Mucosa of descending colon (tissue), 3 donors: ENCODE data around the gene LPIN2. TPM values are rescaled to one million over a fixed set of nuclear protein-coding genes. Genes with fewer than 3 reads are reported as not detected.

Source experiments
- ATAC-seq: fragments of 200-7000 bp; cut with Tn5 transposase; one replicate; pipeline ENCODE4 v1.9.1; 2020; ENCODE audit warnings: mild to moderate bottlenecking, moderate library complexity
- DNase-seq, 3 donors: peaks; one replicate each; pipeline ENCODE4 v3.0.0-alpha.2; 2020
- H3K36me3 ChIP-seq: fragments of 200-600 bp; one replicate; pipeline ENCODE4 v1.8.0; 2021; ENCODE audit warnings: low read depth, mild to moderate bottlenecking
- H3K4me1 ChIP-seq: fragments of 200-600 bp; one replicate; pipeline ENCODE4 v1.8.0; 2021; ENCODE audit warnings: low read depth, mild to moderate bottlenecking
- H3K4me3 ChIP-seq: fragments of 200-600 bp; one replicate; pipeline ENCODE4 v1.8.0; 2021; ENCODE audit warnings: mild to moderate bottlenecking
- H3K9me3 ChIP-seq: fragments of 200-600 bp; one replicate; pipeline ENCODE4 v1.8.0; 2021; ENCODE audit warnings: mild to moderate bottlenecking
- intact Hi-C, 2 donors: fragments of 100-400 bp; cut with DNase I in 1 of 2; cut with micrococcal nuclease in 1 of 2; formaldehyde crosslinking; loops; one replicate each; pipeline versions ENCODE4 v1.11.0 to v1.11.1; 2022; cut with DNase I, micrococcal nuclease
- total RNA-seq, 3 donors: library from RNA; stranded (reverse); fragmentation: NEBNext Ultra II Directional in 2 of 3; extraction: Animal tissue kit (Norgen Biotek cat#: 25700) in 2 of 3; gene quantifications; one replicate each; pipeline versions ENCODE4 v1.2.1 to v1.2.4, GENCODE V29; 2021 to 2023
- TF ChIP-seq, protein P1 (sequence below): fragments of 200-600 bp; IDR thresholded peaks from one replicate; pipeline ENCODE4 v1.8.0; 2022; ENCODE audit warnings: antibody characterized with exemption, mild to moderate bottlenecking
- donor health status: DM: no; HTN: no; CAD: no; lungs with moderate emphysema.
- donor health status: DM: no; HTN: no; CAD: no.
- donor health status: DM: no; HTN: yes; CAD: no.

The LPIN2 gene
- total RNA-seq, 3 donors from 2014 or later, result 52.9 to 60.8 (median 59.2) TPM

DNA sequence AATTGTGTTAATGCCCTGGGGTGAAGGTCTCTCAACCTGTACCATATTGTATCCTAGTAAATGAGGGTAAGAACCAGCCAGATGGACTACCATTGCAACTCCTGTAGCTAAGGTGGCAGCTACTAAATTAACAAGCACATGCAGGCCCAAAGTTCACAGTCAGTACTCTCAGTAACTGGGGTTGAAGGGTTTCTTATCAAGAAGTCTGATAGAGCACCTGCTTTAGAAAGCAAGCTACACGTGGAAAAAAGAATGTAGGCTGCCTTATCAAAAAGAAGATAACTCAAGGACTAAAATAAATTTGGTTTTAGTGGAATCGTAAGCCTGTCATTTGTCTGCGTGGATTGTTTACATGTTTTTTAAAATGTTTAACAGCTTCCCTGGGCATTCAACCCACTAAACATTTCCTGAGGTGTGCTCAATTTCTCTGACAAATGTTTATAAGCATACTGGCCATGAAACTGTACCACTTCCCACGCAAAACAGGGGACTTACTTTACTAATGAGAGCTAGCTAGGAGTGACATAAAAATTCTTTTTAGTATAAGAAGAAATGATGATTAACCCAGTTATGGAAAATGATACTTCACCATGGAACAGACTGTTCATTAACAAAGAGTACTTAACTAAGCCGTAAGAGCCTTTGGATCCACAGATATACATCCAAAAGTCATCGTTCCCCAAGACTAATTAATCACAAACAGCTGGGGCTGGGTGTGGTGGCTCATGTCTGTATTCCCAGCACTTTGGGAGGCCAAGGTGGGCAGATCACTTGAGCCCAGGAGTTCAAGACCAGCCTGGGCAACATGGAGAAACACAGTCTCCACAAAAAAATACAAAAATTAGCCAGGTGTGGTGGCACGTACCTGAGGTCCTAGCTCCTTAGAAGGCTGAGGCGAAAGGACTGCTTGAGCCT is 36.5 kb downstream of the LPIN2 start:
- Histone ChIP-seq H3K36me3 (no peaks in the 10 kb centered on the region), H3K4me1 (peaks cover 21% of the 10 kb centered on the region), H3K4me3 (no peak overlapping the region), H3K9me3 (no peaks in the 10 kb centered on the region)
- DNase-seq (no peak), ATAC-seq (peak; percentile 45)
- TF ChIP-seq, protein P1, sequence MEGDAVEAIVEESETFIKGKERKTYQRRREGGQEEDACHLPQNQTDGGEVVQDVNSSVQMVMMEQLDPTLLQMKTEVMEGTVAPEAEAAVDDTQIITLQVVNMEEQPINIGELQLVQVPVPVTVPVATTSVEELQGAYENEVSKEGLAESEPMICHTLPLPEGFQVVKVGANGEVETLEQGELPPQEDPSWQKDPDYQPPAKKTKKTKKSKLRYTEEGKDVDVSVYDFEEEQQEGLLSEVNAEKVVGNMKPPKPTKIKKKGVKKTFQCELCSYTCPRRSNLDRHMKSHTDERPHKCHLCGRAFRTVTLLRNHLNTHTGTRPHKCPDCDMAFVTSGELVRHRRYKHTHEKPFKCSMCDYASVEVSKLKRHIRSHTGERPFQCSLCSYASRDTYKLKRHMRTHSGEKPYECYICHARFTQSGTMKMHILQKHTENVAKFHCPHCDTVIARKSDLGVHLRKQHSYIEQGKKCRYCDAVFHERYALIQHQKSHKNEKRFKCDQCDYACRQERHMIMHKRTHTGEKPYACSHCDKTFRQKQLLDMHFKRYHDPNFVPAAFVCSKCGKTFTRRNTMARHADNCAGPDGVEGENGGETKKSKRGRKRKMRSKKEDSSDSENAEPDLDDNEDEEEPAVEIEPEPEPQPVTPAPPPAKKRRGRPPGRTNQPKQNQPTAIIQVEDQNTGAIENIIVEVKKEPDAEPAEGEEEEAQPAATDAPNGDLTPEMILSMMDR, result no peak
- intact Hi-C loops, result no loop called here

DNA sequence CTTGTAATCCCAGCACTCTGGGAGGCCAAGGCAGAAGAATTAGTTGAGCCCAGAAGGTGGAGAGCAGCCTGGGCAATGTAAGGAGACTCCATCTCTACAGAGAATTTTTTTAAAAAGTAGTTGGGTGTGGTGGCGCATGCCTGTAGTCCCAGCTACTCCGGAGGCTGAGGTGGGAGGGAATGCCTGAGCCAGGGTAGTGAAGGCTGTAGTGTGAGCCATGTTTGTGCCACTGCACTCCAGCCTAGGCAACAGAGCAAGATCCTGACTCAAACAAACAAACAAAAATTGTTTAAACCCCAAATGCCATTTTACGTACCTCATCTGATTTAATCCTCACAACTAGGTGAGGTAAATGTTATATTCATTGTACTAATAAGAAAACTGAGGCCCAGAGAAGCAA is 38.2 kb downstream of the LPIN2 start:
- intact Hi-C loops, result no loop called here
- no peak for ATAC-seq
- peaks cover 9% of the 10 kb centered on the region for H3K4me1 ChIP-seq
- no peak for DNase-seq
- H3K9me3 ChIP-seq, result no peaks in the 10 kb centered on the region
- H3K36me3 ChIP-seq, result no peaks in the 10 kb centered on the region
- H3K4me3 ChIP-seq, result no peak overlapping the region
- TF ChIP-seq, protein P1, result no peak

DNA sequence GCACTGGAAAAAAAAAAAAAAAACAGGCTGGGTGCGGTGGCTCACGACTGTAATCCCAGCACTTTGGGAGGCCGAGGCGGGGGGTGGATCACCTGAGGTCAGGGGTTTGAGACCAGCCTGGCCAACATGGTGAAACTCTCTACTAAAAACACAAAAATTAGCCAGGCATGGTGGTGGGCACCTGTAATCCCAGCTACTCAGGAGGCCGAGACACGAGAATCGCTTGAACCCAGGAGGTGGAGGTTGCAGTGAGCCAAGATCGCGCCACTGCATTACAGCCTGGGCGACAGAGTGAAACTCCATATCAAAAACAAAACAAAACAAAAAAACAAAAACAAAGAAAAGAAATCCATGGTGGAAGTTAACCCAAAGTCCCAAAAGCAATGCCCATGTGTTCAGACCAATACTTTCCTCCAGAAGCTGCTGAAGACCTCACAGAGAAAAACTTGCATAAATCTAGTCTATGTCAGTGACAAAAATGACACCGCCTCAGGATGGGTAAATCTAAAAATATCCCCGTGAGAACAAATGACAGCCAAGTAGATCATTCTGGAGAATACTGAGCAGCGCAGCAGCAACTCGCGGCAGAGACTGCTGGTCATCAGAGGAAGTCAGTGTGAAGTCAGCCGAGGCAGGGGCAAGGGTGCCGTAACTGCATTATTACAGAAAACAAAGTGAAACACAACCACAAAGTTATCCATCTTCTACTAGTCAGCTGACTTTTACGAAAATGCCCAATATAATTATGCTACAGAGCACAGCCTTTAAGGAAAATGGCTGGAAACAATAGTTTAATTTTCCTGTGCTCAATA is 41.0 kb downstream of the LPIN2 start:
- Histone ChIP-seq H3K4me3 (no peak overlapping the region), H3K4me1 (peaks cover 7% of the 10 kb centered on the region), H3K36me3 (no peaks in the 10 kb centered on the region), H3K9me3 (no peaks in the 10 kb centered on the region)
- peak; percentile 69 for ATAC-seq
- DNase-seq, result peak in 1 of 3 donors; percentile 79
- TF ChIP-seq, protein P1, result no peak
- intact Hi-C loops, result no loop called here

DNA sequence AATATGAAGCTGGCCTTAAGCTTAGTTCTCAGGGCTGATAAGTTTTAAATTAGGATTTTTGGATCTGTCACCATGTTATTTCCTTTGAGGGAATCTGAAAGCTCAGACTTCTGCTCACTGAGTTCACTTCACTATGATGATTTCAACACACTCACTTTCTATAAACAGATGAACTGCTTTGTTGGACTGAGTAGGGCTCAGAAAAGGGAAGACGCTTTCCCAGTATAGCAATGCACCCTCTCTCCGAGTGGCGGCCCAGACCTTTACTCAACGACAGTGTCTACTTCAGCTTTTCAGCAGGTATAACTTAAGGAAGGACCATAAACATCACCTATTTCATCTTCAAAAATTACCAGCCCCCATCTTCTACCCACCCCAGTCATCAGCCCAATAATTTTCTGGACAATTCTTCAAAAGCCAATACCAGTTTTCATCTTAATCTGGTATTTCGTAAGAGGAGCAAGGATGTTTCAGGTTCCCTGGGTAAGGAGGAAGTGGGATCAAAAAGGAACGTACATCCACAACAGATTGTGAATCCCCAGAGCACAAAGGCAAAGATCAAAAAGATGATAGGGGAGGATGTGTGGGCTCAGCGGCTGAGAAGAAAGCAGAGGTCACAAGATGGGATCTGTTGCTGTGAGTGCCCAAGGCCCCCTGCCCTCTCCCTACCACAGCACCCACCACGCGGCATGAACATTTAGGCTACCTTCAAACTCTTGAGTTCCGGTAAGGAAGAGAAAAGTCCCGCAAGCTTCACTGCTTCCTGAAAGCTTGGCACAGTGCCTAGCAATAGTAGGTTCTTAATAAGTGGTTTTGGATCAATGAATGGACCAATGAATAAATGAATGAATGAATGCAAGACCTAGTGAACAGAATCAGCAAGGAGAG is 41.9 kb downstream of the LPIN2 start:
- peak; percentile 55 for ATAC-seq
- H3K4me1 ChIP-seq, result no peaks in the 10 kb centered on the region
- TF ChIP-seq, protein P1, result no peak

DNA sequence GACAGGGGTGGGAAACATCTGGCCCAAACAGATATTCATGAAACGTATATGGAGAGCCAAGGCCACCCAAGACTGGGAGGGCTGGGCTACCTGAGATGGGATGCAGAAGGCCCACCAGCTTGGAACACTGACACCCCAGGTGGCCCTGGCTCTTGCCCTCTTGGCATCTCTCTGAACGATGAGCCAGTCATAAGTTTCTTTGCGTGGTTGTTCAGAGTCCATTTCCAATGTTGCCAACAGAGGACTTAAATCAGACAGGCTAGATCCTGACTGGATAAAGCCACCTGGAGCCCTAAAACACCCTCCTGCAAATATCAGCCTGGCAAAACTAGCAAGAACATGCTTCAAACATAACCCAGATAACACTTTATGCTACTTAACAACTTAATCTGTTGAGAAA is 42.6 kb downstream of the LPIN2 start:
- Histone ChIP-seq H3K4me3 (no peak overlapping the region), H3K9me3 (no peaks in the 10 kb centered on the region), H3K36me3 (no peaks in the 10 kb centered on the region), H3K4me1 (no peaks in the 10 kb centered on the region)
- intact Hi-C loops, result no loop called here
- TF ChIP-seq, protein P1, result no peak
- ATAC-seq, result no peak
- no peak for DNase-seq

More for the DNA sequence above, 41.9 kb downstream of the LPIN2 start:
- no peaks in the 10 kb centered on the region for H3K9me3 ChIP-seq
- intact Hi-C loops, result no loop called here
- no peak overlapping the region for H3K4me3 ChIP-seq
- no peak for DNase-seq
- H3K36me3 ChIP-seq, result no peaks in the 10 kb centered on the region
